Breast epithelium (tissue), 4 donors: Measurements from ENCODE around the gene AP2A1. TPM values are rescaled to one million over a fixed set of nuclear protein-coding genes. Genes with fewer than 3 reads are reported as not detected.

Experiments
- DNase-seq, 2 donors: peaks; one replicate each; pipeline ENCODE4 v3.0.0-alpha.2; 2019; ENCODE audit warnings: low spot score in 2 of 2
- H3K27ac ChIP-seq, 2 donors: fragments of 200-600 bp; sonication (generic) in 1 of 2; one replicate each; pipeline ENCODE4 v1.5.1; 2016 to 2019; ENCODE audit warnings: mild to moderate bottlenecking in 1 of 2
- H3K27me3 ChIP-seq, 2 donors: fragments of 200-600 bp; sonication (generic) in 1 of 2; one replicate each; pipeline versions ENCODE4 v1.5.1 to v1.6.0; 2017 to 2019; ENCODE audit warnings: control low read depth in 1 of 2, mild to moderate bottlenecking in 1 of 2
- H3K36me3 ChIP-seq: fragments of 200-600 bp; one replicate; pipeline ENCODE4 v1.5.1; 2019
- H3K4me1 ChIP-seq, 2 donors: fragments of 200-600 bp; sonication (generic); one replicate each; pipeline ENCODE4 v1.5.1; 2016 to 2019; ENCODE audit warnings: control low read depth in 1 of 2
- H3K4me3 ChIP-seq, 3 donors: fragments of 200-600 bp; sonication (generic); 1 replicate in 2 of 3; 2 replicates in 1 of 3; pipeline ENCODE4 v1.5.1; 2016 to 2019; ENCODE audit warnings: mild to moderate bottlenecking in 3 of 3, moderate library complexity in 2 of 3
- H3K9me3 ChIP-seq, 2 donors: fragments of 200-600 bp; sonication (generic) in 1 of 2; one replicate each; pipeline ENCODE4 v1.5.1; 2016 to 2019; ENCODE audit warnings: control low read depth in 1 of 2
- CTCF ChIP-seq, 3 donors: fragments of 450-650 bp; IDR thresholded peaks; one replicate each; pipeline ENCODE4 v1.5.1; 2016 to 2017; ENCODE audit warnings: antibody characterized with exemption in 3 of 3, mild to moderate bottlenecking in 3 of 3, moderate library complexity in 3 of 3
- POLR2A ChIP-seq: fragments of 450-650 bp; IDR thresholded peaks from one replicate; pipeline ENCODE4 v1.6.1; 2016; ENCODE audit warnings: antibody characterized with exemption, mild to moderate bottlenecking, moderate library complexity
- POLR2AphosphoS5 ChIP-seq, 3 donors: sonication (generic); formaldehyde crosslinking; IDR thresholded peaks; one replicate each; pipeline ENCODE4 v1.6.1; 2017; ENCODE audit warnings: antibody characterized with exemption in 3 of 3
- intact Hi-C: fragments of 100-400 bp; cut with DNase I; formaldehyde crosslinking; loops from one replicate; pipeline ENCODE4 v1.15.1; 2023; ENCODE audit warnings: low total_unique reads
- total RNA-seq, 3 donors: library from RNA; depleted of rRNA; stranded (reverse); fragments of >200 nt; gene quantifications; one replicate each; pipeline ENCODE4 v1.1.0, GENCODE V29; 2016

The AP2A1 gene
- total RNA-seq, 3 donors from 2014 or later = 42.1 to 71.0 (median 59.3) TPM

- intact Hi-C loops = no loop called here
- H3K27ac ChIP-seq = peak overlapping the region in 1 of 2 donors; percentile 19
- H3K4me1 ChIP-seq = peaks cover 7 to 14% of the 10 kb centered on the region in 2 donors
These were observed 44.5 kb downstream of the AP2A1 start for GRCh38 chr19:49811328-49811727.

DNA sequence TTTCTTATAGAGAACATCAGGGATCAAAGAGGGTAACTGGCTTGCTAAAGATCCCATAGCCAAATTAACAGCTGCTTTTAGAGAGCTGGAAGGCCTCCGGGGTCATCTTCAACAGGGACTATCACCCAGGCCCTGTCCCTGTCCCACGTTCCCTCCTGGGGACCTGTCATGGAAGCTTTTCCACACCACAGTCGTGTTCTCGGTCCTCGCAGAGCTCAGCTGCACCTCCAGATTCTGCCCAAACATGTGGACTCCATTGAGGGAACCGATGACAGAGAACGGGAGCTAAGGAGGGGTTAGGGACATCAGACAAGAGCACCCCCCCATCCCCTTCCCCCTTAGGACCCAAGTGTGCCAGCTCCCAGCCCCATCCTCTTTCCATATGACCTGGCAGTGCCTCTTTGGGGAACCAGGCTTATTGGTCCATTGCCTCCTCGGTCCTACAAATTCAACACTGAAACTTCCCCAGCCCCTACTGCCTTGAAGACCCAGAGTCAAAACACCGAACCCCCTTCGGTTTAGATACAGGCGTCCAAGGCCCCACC, 45.7 kb downstream of the AP2A1 start:
- Histone ChIP-seq H3K4me3 (peak overlapping the region; percentile 61 to 88 (median 71)), H3K27ac (peak overlapping the region; percentile 96 to 97), H3K27me3 (no peaks in the 10 kb centered on the region), H3K36me3 (no peaks in the 10 kb centered on the region), H3K4me1 (peaks cover 7 to 14% of the 10 kb centered on the region in 2 donors), H3K9me3 (no peaks in the 10 kb centered on the region)
- TF ChIP-seq POLR2A = no peak
- TF ChIP-seq CTCF (IDR thresholded peaks at IDR 0.05) = no peak
- DNase-seq = no peak
- intact Hi-C loops = no loop called here

More at GRCh38 chr19:49811328-49811727, 44.5 kb downstream of the AP2A1 start:
- H3K4me3 ChIP-seq = no peak overlapping the region
- no peaks in the 10 kb centered on the region for H3K9me3 ChIP-seq
- TF ChIP-seq POLR2A (no peak), CTCF (IDR thresholded peaks at IDR 0.05) (no peak), POLR2AphosphoS5 (IDR thresholded peaks at IDR 0.05) (no peak)
- no peaks in the 10 kb centered on the region for H3K27me3 ChIP-seq
- no peaks in the 10 kb centered on the region for H3K36me3 ChIP-seq
- DNase-seq = no peak

- Histone ChIP-seq H3K36me3 (no peaks in the 10 kb centered on the region), H3K4me1 (peaks cover 5 to 14% of the 10 kb centered on the region in 2 donors), H3K27me3 (no peaks in the 10 kb centered on the region), H3K9me3 (no peaks in the 10 kb centered on the region), H3K27ac (peak within 1 kb of the TSS; percentile 96 to 97), H3K4me3 (peak within 1 kb of the TSS; percentile 61 to 88 (median 71))
- DNase-seq = peak; percentile 97 to 98
- TF ChIP-seq POLR2A = no peak
- TF ChIP-seq CTCF (IDR thresholded peaks at IDR 0.05) = peak; percentile 11 to 31 (median 22)
- TF ChIP-seq POLR2AphosphoS5 (IDR thresholded peaks at IDR 0.05) = peak; percentile 91 to 94 (median 94)
- intact Hi-C loops = no loop called here
These were observed 46.4 kb downstream of the AP2A1 start, which contains the start of gene FUZ for GRCh38 chr19:49812997-49813861. Gene FUZ (minus strand): TSS chr19:49813292. CDS start chr19:49813106, 186 bp downstream.

DNA sequence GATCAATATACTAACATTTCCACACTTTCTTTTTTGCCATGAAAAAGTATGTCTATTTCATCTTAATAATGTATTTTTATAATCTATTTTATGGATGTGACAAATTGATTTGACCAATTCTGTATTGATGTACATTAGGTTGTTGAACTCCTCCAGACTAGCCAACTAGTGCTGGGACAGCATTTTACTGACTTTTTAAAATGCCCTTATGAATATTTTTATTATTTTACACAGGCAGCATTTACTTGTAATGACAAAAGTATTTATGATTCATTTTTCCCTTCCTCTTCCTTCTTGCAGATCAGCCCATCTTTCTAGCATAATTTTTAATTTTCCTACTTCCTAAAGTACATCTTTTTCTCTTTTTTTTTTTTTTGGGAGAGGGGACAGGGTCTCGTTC, 47.2 kb downstream of the AP2A1 start:
- Histone ChIP-seq H3K27me3 (no peaks in the 10 kb centered on the region), H3K9me3 (no peaks in the 10 kb centered on the region), H3K36me3 (no peaks in the 10 kb centered on the region), H3K4me3 (peak overlapping the region in 2 of 3 donors; percentile 71 to 88), H3K4me1 (peaks cover 4 to 14% of the 10 kb centered on the region in 2 donors), H3K27ac (peak overlapping the region; percentile 96 to 97)
- TF ChIP-seq CTCF (IDR thresholded peaks at IDR 0.05) (no peak), POLR2A (no peak), POLR2AphosphoS5 (IDR thresholded peaks at IDR 0.05) (no peak)
- DNase-seq = no peak
- intact Hi-C loops = no loop called here

DNA sequence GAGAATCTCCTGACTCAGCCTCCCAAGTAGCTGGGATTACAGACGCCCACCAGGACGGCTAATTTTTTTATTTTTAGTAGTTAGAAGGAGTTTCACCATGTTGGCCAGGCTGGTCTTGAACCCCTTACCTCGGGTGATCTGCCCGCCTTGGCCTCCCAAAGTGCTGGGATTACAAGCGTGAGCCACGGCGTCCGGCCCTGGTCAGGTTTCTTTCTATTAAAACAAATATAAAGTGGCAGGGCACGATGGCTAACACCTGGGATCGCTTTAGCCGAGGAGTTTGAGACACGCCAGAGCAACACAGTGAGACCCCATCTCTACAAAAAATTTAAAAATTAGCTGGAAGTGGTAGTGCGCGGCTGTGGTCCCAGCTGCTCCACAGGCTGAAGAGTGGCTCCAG, 49.8 kb downstream of the AP2A1 start:
- intact Hi-C loops = no loop called here
- H3K4me1 ChIP-seq = peaks cover 0 to 7% of the 10 kb centered on the region in 2 donors

More for the DNA sequence above, 49.8 kb downstream of the AP2A1 start:
- Histone ChIP-seq H3K9me3 (no peaks in the 10 kb centered on the region), H3K27me3 (no peaks in the 10 kb centered on the region), H3K27ac (peak overlapping the region; percentile 91 to 99), H3K36me3 (no peaks in the 10 kb centered on the region), H3K4me3 (peak overlapping the region in 2 of 3 donors; percentile 72 to 83)
- TF ChIP-seq POLR2A = no peak
- no peak for TF ChIP-seq CTCF (IDR thresholded peaks at IDR 0.05)
- TF ChIP-seq POLR2AphosphoS5 (IDR thresholded peaks at IDR 0.05) = no peak
- DNase-seq = no peak
